ENCODE measurements around the gene BRCC3.
A peak's percentile ranks its signal among the peaks of the same experiment; 100 is the strongest.

Gene BRCC3
- total RNA-seq: 9.2 to 30.1 reads per million in 2 donors

- DNase-seq: peak; percentile 68
Measured at GRCh38 chrX:155070975-155071693, at the start of gene BRCC3, which contains the start of the genes CMC4 and MTCP1. Gene BRCC3, plus strand, starts transcription at chrX:155071508. Its CDS starts 20 bp downstream, at chrX:155071528. Gene CMC4, minus strand, starts transcription at chrX:155071136. Its CDS starts 7,113 bp downstream, at chrX:155064023. Gene MTCP1, minus strand, starts transcription at chrX:155071136. Its CDS starts 5,126 bp downstream, at chrX:155066010.

GRCh38 chrX:155022585-155022984 is 48.7 kb upstream of the BRCC3 start, which contains the start of gene F8:
Gene F8, minus strand, starts transcription at chrX:155022723. Its CDS starts 171 bp downstream, at chrX:155022552.
- no peak for DNase-seq

GRCh38 chrX:155023907-155024833 is 47.1 kb upstream of the BRCC3 start:
- DNase-seq: no peak

GRCh38 chrX:155026420-155026726 is 44.9 kb upstream of the BRCC3 start:
- DNase-seq: no peak

GRCh38 chrX:155026727-155027508 is 44.4 kb upstream of the BRCC3 start, which contains the start of gene FUNDC2:
Gene FUNDC2, plus strand, starts transcription at chrX:155026844. Its CDS starts 95 bp downstream, at chrX:155026939.
- peak; percentile 85 for DNase-seq

- no peak for DNase-seq
Measured at GRCh38 chrX:155027509-155028066, 43.7 kb upstream of the BRCC3 start.

GRCh38 chrX:155028129-155028528 is 43.2 kb upstream of the BRCC3 start:
- DNase-seq: no peak

- DNase-seq: no peak
Measured at GRCh38 chrX:155028877-155029291, 42.4 kb upstream of the BRCC3 start.

- no peak for DNase-seq
Measured at GRCh38 chrX:155031657-155032056, 39.7 kb upstream of the BRCC3 start.

- no peak for DNase-seq
Measured at GRCh38 chrX:155035688-155036087, 35.6 kb upstream of the BRCC3 start.

GRCh38 chrX:155046129-155046810 is 25.0 kb upstream of the BRCC3 start:
- DNase-seq: no peak

GRCh38 chrX:155046811-155047528 is 24.3 kb upstream of the BRCC3 start:
- no peak for DNase-seq

GRCh38 chrX:155048977-155049619 is 22.2 kb upstream of the BRCC3 start:
- peak; percentile 27 for DNase-seq

GRCh38 chrX:155052738-155053498 is 18.4 kb upstream of the BRCC3 start:
- DNase-seq: no peak

- no peak for DNase-seq
Measured at GRCh38 chrX:155053656-155054055, 17.7 kb upstream of the BRCC3 start.

GRCh38 chrX:155054255-155054654 is 17.1 kb upstream of the BRCC3 start:
- DNase-seq: no peak

GRCh38 chrX:155055494-155055893 is 15.8 kb upstream of the BRCC3 start:
- DNase-seq: no peak

- DNase-seq: no peak
Measured at GRCh38 chrX:155056471-155056870, 14.8 kb upstream of the BRCC3 start.
